ENCODE measurements around the gene M1AP.

The M1AP gene

DNA sequence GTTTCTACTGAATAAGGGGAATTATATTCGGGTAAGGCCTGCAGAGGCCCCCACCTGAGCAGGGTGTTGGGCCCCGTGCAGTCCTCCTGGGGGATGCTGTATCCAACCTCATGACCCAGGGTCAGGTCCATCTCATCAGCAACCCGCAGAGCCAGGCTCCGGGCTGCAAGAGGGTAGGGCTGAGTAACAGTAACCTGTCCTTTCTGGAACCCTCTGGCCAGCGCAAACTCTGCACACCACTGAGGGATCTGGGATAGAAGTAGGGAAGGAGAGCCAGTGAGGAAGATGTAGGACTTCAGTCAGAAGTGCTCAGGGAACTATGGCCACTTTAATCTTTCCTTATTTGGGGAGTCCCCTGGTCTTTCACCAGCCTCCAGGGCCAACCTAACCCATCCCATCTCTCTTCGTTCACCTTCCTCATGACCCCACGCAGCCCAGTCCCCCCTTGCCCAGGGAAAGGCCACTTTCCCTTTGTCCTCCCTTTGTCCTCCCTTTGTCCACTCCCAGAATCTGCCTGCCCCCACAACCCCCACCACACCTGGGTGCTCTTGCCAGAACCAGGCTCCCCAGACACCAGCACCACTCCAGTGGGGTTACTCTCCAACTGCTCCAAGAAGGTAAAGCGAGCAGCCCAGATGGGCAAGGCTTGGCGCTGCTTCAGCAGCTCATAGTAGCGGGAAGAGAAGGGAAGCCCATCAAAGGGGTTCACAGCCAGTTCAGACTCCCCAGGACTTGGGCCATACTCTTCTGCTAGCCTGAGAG is 123.0 kb downstream of the M1AP start:
- DNase-seq (ENCODE audit: low spot score): no peak

DNA sequence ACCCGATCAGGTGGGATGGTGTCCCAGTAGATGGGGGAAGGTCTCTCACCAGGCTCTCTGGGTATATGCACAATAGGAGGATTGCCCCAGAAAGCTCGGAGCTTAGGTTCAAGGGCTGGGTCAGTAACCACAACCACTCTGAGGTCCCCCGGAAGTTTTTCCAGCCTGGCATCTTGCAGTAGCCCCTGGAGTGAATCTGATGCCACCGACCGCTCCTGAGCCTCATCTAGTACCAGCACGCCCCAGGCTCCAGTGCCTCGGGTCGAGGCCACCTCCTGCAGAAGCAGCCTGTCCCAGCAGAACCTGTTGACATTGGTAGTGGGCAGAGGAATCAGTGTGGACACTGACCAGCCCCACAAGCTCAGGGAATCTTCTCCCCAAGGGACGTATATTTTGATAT is 124.1 kb downstream of the M1AP start:
- no peak for DNase-seq (ENCODE audit: low spot score)

DNA sequence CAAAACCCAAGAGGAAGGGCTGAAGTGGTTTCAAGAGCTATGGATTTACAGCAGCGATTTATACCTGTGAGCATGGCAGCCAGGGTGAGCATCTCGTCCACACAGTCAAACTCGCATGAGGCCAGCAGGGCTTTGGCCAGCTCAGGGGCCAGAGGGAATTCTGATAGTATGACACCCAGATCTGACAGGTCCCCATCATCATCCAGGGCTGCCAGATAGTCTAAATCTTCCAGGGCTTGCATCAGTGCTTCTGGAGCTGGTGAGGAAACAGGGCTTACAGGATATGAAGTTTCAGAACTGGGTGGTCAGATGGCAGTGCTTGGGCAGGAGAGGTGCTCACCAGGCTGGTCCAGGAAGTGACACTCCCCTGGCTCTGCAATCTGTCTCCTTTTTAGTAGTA is 125.6 kb downstream of the M1AP start:
- no peak for DNase-seq (ENCODE audit: low spot score)

DNA sequence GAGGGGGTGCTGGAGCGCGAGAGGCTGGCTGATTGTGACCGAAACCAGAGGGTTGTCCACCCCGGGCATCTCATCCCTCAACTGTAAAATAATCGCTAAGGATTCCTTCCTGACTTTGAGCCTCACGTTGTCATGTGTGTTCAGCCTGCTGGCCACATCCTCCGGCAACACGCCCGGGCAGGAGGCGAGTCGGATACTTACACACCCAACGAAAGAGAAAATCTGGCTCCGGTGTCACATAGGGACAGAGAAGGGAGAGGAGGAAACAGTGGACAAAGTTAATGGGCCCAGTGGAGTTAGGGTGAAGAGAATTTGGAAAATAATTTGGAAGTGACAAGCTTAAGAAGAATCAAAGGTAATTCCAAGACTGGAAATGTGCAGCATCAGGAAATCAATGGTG is 131.5 kb downstream of the M1AP start:
- DNase-seq (ENCODE audit: low spot score): no peak

DNA sequence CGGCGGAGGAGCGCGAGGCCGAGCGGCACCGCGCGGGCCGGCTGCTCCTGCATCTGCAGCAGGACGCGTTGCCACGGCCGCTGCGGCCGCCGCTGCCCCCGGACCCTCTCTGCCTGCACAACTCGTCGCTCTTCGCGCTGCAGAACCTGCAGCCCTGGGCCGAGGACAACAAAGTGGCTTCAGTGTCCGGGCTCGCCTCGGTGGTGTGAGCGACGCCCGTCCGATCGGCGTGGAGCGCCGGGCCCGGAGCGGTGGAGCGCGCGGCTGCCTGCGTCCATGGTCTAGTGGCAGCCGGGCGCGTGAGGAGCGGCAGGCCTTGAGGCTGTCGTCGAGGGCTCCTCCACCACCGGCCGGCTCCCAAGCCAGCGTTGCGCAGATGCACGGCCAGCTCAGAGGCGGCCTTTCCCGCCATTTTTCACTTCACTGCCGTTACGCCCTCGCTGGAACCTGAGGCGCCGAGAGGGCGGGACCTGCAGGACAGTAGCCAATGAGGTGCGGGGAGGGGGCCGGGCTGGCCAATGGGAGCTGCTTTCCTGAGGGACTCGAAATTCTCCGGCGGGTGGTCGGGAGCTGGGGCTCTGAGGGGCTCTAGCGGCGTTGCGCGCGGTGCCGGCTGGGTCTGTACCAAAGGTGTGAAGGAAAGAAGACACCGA is 132.0 kb downstream of the M1AP start:
- peak; percentile 23 for DNase-seq (ENCODE audit: low spot score)

DNA sequence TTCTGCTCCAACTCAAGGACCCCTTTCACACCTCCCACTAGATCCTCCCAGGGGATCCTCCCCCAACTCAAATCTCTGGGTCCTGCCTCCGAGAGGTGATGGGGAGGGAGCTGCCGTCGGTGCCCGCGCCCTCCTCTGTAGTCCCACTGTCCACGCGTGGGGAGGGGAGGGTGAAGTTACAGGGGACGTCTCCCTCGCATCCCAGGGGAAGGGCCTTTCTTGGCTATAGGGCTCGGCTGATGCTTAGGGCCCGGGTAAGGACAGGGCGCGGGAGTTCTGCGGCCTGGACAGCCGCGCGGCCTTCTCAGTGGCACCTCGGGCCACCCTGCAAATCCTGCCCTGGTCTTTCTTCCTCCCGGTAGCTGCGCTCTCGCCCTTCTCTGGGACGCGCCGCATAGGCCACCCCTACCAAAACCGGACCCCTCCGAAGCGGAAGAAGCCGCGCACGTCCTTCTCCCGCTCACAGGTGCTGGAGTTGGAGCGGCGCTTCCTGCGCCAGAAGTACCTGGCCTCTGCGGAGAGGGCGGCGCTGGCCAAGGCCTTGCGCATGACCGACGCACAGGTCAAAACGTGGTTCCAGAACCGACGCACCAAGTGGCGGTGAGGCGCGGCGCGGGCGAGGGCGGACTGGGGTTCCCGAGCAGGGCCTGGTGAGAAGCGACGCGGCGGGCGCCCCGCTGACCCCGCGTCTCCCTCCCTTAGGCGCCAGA is 132.7 kb downstream of the M1AP start:
- no peak for DNase-seq (ENCODE audit: low spot score)

DNA sequence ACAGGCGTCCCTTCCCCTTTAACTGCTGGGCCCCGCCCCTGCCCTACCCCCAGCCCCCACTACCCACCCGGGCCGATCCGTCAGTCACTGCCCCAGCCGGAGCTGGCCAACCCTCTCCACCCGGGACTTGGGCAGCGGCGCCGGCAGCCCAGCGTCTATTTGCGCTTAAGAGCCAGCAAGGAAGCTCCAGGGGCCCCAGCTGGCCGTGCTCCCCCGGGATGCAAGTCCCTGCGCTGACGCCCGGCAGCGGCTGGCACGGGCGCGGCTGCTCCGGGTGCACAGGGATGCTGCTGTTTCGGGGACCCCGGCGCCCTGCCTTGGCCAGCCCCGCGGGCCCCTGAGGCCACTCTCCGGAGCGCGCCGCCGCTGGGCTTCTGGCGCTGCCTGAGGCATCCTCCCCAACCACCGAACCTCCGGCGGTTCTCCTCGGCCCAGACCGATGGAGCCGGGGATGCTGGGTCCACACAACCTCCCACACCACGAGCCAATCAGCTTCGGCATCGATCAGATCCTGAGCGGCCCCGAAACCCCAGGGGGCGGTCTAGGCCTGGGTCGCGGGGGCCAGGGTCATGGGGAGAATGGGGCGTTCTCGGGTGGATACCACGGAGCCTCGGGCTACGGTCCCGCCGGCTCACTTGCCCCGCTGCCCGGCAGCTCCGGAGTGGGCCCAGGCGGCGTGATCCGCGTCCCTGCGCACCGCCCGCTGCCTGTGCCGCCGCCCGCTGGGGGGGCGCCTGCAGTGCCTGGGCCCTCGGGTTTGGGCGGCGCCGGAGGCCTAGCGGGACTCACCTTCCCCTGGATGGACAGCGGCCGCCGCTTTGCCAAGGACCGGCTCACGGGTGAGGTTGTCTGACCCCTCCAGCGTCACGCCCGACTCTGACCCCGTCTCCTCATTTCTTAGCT is 133.5 kb downstream of the M1AP start, which contains the start of gene TLX2:
TSS of gene TLX2 (plus strand) at position 83 of the 903 bp plus-strand sequence. CDS start at position 440, 357 bp downstream.
- no peak for DNase-seq (ENCODE audit: low spot score)

DNA sequence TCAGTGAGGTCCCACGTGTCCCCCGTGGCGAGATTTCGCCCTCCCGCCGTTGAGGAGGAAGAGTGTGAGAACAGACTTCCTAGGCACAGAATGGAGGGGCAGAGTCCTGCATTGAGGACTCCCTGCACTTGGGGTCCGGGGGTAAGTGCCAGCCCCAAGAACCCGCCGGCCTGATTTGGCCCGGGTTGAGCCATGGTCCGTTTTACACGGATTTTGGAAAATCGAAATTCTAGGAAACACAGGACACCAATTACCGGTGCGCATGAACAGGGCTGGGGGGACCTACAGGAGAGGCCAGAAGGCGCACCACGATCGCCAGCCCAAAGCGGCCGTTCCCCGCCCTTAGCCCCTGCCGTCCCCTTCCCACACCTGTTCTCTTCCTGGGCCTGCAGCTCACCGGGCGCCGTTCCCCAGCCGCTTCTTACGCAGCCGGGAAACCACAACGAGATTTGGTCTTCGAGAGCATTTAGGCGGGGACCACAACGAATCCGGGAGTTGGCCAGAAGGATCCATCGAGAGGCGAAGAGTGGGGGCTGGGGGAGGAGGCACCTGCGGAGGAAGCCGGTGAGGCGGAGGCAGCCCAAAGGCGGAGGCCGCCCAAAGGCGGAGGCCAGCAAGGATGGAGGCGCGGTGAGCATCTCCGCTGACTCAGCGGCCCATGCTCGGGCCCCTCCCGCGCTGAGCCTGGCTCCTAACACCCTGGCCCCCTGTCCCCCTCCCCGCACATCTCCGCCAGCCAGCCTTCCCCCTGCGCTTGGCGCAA is 134.3 kb downstream of the M1AP start:
- no peak for DNase-seq (ENCODE audit: low spot score)

DNA sequence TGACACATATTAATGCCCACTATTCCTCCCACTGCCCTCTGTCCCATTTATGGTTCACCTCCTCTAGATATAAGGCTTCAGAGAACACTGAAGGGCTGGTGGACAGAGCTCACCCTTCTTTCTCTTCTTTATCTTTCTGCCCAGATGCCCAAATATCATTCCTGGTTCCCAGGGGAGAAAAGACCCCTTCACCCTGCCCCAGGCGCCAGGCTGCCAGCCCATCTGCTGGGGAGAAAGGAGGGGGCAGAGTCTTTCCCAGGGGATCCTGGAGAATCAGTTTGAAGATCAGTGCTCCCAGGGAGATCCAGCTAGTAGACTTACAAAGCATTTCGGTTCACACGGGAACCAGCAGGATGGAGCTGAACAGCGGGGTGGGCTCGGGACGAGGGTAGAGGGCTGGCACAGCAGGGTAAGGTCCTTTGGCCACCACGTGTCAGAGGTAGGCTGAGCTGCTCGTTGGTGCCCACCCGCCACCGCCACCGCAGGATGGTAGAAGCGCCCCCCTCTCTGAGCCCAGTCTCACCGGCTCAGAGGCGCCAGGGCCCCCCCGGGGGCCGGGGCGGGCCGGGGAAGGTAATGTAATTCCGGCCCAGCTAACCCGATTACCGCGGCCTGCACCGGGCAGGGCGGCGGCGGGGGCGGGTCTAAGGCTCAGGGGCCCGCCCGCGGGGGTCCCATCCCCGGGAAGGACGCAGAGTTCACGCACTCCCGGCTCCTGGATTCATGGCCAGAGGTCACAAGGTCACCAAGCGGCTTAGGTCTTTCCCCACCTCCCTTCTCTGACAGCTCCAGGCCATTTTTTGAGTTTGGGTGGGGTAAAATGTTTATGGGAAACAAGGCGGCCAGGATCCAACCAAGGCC is 135.2 kb downstream of the M1AP start:
- DNase-seq (ENCODE audit: low spot score): no peak

DNA sequence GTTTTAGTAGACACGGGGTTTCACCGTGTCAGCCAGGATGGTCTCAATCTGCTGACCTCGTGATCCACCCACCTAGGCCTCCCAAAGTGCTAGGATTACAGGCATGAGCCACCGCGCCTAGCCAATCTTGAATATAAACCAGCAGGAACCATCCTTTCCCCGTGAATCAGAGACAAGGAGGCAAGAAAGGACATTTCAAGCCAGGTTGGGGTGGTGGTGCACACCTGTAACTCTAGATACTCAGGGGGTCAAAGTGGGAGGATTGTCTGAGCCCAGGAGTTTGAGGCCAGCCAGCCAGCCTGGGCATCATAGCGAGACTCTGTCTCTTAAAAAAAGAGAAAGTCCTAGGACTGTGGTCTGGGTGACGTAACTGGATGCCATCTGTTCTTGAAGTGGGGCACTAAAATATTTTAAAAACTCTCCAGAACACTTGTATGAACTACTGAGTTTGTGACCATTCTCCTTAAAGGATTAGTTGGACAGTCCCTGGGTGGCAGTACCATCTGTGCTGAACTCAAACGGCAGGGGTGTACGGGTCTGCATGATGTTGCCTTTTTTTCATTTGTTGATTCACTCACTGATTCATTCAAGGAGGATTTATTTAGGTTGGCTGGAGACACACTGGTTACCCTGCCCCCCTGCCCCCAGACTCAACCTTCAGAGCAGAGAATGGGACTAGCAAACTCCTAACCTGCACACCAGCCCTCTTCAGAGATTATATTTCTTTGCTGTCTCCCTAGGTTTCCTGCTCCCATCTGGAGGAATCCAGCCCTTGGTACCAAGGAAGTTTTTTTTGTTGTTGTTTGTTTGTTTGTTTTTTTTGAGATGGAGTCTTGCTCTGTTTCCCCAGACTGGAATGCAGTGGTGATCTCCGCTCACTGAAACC is 136.8 kb downstream of the M1AP start:
- DNase-seq (ENCODE audit: low spot score): no peak

DNA sequence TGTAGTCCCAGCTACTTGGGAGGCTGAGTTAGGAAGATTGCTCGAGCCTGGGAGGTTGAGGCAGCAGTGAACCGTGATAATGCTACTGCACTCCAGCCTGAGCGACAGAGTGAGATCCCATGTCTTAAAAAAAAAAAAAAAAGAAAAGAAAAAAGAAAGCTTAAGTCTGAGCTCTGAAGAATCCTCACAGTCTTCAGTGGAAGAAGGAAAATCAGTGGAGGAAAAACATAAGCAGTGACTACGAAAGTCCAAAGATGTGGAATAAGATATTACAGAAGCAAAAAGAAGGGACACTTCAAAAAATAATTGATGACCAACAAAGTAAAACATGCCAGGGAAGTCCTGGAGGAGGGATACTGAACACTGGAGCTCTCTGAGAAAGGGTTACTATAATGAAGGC is 137.9 kb downstream of the M1AP start:
- no peak for DNase-seq (ENCODE audit: low spot score)

DNA sequence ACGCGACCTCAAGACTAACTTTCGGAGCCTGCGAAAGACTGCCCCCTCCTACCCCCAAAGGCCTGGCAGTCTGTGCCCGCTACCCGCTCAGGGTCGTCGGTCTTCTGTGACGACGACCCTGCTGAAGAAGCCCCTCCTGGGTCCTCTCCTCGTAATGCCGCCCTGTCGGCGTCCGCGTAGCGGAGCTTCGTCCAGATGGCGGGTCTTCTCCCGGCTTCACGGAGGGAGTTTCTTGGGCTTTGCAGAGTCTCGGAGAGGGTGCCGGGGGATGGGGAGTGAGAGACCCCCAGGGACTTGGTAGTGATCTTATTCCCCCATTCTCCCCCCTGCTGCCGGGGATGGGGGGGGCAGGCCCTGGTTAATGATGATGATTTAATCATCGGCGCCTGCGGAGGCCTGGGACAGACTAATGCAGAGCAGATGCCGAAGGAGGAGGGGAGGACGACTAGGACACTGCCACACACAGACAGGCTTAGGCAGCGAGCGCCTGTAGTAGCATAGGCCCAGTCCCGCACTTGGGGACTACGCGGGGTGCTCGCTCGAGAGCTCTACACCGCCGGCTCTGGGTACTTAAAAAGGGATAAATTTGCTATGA is 140.1 kb downstream of the M1AP start:
- DNase-seq (ENCODE audit: low spot score): no peak

All from kidney capillary endothelial cell (primary cell).